ENCODE data around the gene HM13. TPM values are rescaled to one million over a fixed set of nuclear protein-coding genes. Genes with fewer than 3 reads are reported as not detected.

The HM13 gene
- total and polyA plus RNA-seq, 9 of the 15 experiments (the other 6 are each of a cell fraction or from before 2014, with no cell fraction given): 7.7 to 136 (median 74.5) TPM

DNA sequence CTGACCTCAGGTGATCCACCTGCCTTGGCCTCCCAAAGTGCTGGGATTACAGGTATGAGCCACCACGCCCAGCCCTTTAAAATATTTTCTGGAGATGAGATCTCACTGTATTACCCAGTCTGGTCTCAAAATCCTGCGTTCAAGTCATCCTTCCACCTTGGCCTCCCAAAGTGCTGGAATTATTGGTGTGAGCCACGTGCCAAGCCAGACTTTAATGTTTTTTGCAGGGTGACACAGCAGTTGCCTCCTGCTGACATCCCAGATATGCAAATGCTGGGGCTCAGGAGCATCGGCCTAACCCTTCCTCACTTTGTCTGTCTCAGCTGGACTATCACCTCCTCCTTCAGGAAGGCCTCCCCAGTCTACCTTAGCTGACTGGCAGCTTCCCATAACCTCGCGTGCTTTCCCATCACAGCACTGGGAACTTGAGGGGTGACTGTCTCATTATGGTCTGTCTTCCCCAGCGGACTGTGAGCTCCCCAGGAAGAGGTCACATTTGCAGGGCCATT, 76.5 kb downstream of the HM13 start:
- Histone ChIP-seq H3K9me3 (replicated peaks; ENCODE audit: control insufficient read depth, insufficient read depth, low read depth, low read length) (no peaks in the 10 kb centered on the region), H3K9ac (ENCODE audit: insufficient read depth in 1 of 2, low read depth in 2 of 2, low read length in 2 of 2) (peak overlapping the region; percentile 38; a peak in 2 of 4 replicates), H3K9me1 (ENCODE audit: control insufficient read depth, insufficient read depth, low read length) (no peaks in the 10 kb centered on the region), H3K79me2 (ENCODE audit: control insufficient read depth, insufficient read depth, low read length) (no peaks in the 10 kb centered on the region; the same call in 2 of the 3 replicates), H3K27ac (ENCODE audit: extremely low read depth, low read depth, low read length) (peak overlapping the region; percentile 67), H3K4me3 (no peak overlapping the region), H3K4me1 (replicated peaks in 1 of 2; ENCODE audit: control insufficient read depth in 2 of 2, insufficient read depth in 2 of 2, low read length in 2 of 2) (peaks cover 26 to 38% of the 10 kb centered on the region in 2 experiments), H3K4me2 (ENCODE audit: insufficient read depth, low read length) (peak overlapping the region; percentile 61), H4K20me1 (replicated peaks; ENCODE audit: control insufficient read depth, insufficient read depth, low read length) (no peaks in the 10 kb centered on the region), H2AFZ (ENCODE audit: low read depth, low read length) (peak overlapping the region; percentile 88), H3K36me3 (ENCODE audit: control insufficient read depth, insufficient read depth, low read length) (no peaks in the 10 kb centered on the region), H3K27me3 (ENCODE audit: control insufficient read depth in 2 of 2, insufficient read depth in 2 of 2, low read length in 2 of 2) (no peaks in the 10 kb centered on the region)
- CTCF ChIA-PET (ENCODE audit: low intra/inter-chr PET ratio): no interaction called here
- FAIRE-seq (peak; percentile 96), DNase-seq (ENCODE audit: extremely low read depth in 1 of 4, low spot score in 3 of 4) (peak in 3 of 4 experiments; percentile 35 to 80 (median 57)), ATAC-seq (peak; percentile 75)
- 24% methylated on average over 7 of the region's 7 CpGs for WGBS (ENCODE audit: insufficient coverage, low coverage, missing lambda C conversion rate)
- in situ Hi-C loops (cut with MboI): loop anchor here (25.0 kb wide), 1 partner anchor 1047 kb away; no protein-coding TSS in a partner anchor
- no TSS peak for BruUV-seq (replicated peaks)
- intact Hi-C loops (cut with micrococcal nuclease): loop anchor here (2.0 kb wide), 1 partner anchor 18 kb away; no protein-coding TSS in a partner anchor
- POLR2A ChIA-PET: interaction anchor here (0.8 to 4.7 kb wide), 6 partner anchors 12 to 94 kb away, joined by 3 to 43 read pairs (median 6); partner anchors contain the start of gene ID1
- 0 out of 2 replicates have a peak, but pooled peaks have one; percentile 10 for TF ChIP-seq ETV1 (tag; conservative IDR thresholded peaks at IDR 0.05; ENCODE audit: low read depth)
- TF ChIP-seq ZNF695 (CRISPR knock-in tag; IDR thresholded peaks at IDR 0.05): no peak
- no peak for TF ChIP-seq TAF1 (IDR thresholded peaks at IDR 0.05; ENCODE audit: control insufficient read depth, extremely low read depth, insufficient read depth, low read length, severe bottlenecking)
- no peak for TF ChIP-seq CBX8 (IDR thresholded peaks at IDR 0.05; ENCODE audit: borderline replicate concordance, extremely low read depth, low read depth, low read length, poor library complexity, severe bottlenecking)
- no peak for TF ChIP-seq ZKSCAN8 (CRISPR knock-in tag; IDR thresholded peaks at IDR 0.05)
- no peak for TF ChIP-seq FOXP1 (CRISPR knock-in tag; IDR thresholded peaks at IDR 0.05)
- TF ChIP-seq, protein P1, sequence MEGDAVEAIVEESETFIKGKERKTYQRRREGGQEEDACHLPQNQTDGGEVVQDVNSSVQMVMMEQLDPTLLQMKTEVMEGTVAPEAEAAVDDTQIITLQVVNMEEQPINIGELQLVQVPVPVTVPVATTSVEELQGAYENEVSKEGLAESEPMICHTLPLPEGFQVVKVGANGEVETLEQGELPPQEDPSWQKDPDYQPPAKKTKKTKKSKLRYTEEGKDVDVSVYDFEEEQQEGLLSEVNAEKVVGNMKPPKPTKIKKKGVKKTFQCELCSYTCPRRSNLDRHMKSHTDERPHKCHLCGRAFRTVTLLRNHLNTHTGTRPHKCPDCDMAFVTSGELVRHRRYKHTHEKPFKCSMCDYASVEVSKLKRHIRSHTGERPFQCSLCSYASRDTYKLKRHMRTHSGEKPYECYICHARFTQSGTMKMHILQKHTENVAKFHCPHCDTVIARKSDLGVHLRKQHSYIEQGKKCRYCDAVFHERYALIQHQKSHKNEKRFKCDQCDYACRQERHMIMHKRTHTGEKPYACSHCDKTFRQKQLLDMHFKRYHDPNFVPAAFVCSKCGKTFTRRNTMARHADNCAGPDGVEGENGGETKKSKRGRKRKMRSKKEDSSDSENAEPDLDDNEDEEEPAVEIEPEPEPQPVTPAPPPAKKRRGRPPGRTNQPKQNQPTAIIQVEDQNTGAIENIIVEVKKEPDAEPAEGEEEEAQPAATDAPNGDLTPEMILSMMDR (IDR thresholded peaks at IDR 0.05 in 2 of 3, conservative IDR thresholded peaks at IDR 0.05 in 1 of 3; ENCODE audit: insufficient read depth in 2 of 3, low read depth in 1 of 3, low read length in 3 of 3): no peak
- no peak for TF ChIP-seq LCOR (CRISPR knock-in tag; IDR thresholded peaks at IDR 0.05)
- TF ChIP-seq TAF9B (IDR thresholded peaks at IDR 0.05; ENCODE audit: partially characterized antibody): peak; percentile 38
- no peak; a peak in 1 of 4 replicates for TF ChIP-seq ARNT (IDR thresholded peaks at IDR 0.05)
- peak in 1 of 2 experiments; percentile 74; a peak in 1 of 4 replicates for TF ChIP-seq RCOR1 (IDR thresholded peaks at IDR 0.05; ENCODE audit: borderline replicate concordance in 1 of 2, low read depth in 2 of 2, low read length in 2 of 2)
- TF ChIP-seq, protein P2, sequence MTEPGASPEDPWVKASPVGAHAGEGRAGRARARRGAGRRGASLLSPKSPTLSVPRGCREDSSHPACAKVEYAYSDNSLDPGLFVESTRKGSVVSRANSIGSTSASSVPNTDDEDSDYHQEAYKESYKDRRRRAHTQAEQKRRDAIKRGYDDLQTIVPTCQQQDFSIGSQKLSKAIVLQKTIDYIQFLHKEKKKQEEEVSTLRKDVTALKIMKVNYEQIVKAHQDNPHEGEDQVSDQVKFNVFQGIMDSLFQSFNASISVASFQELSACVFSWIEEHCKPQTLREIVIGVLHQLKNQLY (CRISPR knock-in tag; conservative IDR thresholded peaks at IDR 0.05): no peak
- TF ChIP-seq, protein P3, sequence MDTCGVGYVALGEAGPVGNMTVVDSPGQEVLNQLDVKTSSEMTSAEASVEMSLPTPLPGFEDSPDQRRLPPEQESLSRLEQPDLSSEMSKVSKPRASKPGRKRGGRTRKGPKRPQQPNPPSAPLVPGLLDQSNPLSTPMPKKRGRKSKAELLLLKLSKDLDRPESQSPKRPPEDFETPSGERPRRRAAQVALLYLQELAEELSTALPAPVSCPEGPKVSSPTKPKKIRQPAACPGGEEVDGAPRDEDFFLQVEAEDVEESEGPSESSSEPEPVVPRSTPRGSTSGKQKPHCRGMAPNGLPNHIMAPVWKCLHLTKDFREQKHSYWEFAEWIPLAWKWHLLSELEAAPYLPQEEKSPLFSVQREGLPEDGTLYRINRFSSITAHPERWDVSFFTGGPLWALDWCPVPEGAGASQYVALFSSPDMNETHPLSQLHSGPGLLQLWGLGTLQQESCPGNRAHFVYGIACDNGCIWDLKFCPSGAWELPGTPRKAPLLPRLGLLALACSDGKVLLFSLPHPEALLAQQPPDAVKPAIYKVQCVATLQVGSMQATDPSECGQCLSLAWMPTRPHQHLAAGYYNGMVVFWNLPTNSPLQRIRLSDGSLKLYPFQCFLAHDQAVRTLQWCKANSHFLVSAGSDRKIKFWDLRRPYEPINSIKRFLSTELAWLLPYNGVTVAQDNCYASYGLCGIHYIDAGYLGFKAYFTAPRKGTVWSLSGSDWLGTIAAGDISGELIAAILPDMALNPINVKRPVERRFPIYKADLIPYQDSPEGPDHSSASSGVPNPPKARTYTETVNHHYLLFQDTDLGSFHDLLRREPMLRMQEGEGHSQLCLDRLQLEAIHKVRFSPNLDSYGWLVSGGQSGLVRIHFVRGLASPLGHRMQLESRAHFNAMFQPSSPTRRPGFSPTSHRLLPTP (IDR thresholded peaks at IDR 0.05; ENCODE audit: borderline replicate concordance, extremely low read depth, insufficient read length): no peak
- no peak for TF ChIP-seq SMC3 (conservative IDR thresholded peaks at IDR 0.05; ENCODE audit: insufficient read depth, low read depth, low read length)
- TF ChIP-seq ZEB2 (IDR thresholded peaks at IDR 0.05): peak; percentile 37; the same call in 1 of the 2 replicates
- no peak for TF ChIP-seq ZNF57 (CRISPR knock-in tag; IDR thresholded peaks at IDR 0.05)
